NCI-H2196 (cell line): Measurements from ENCODE around the gene KLK13.

ENCODE experiments used
- DNase-seq: peaks from one replicate; lab custom pipeline; 2025; ENCODE audit not compliant: unreplicated experiment; lab: John Stamatoyannopoulos, UW

KLK13 gene

DNA sequence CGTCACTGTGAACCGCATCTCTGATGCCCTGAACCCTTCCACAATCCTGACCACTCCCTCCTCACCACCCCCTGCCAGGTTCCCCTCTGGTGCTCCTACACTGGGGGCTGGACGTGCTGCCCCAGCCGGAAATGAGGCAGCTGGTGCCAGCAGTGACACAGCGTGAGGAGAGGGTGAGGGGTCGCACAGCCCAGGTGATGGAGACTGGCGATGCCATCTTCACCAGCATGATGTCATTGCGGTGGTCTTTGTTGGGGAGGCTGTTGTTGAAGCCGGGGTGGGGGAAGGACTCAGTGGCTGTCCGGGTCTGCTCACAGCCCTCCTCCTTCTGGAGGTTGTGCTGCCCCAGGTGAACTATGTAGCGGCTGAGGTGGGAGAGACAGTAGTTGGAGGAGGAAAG, 40.9 kb downstream of the KLK13 start:
- DNase-seq, result no peak

DNA sequence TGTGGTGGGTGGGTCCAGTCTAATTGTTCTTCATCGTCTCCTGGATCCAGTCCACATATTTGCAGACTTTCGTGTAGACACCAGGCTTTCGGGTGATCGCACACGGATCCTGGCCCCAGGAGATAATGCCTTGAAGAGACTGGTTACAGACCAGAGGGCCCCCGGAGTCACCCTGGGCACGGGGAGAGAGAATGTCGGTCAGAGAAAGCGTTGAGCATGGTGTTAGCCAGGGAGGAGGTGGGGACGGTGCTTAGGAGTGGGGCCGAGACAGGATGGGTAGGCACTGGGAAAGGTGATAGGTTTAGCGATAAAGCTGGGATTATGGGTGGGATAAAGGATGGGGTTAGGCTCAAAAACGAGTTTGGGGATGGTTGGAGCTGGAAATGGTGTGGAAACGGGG, 42.4 kb downstream of the KLK13 start:
- DNase-seq, result no peak

DNA sequence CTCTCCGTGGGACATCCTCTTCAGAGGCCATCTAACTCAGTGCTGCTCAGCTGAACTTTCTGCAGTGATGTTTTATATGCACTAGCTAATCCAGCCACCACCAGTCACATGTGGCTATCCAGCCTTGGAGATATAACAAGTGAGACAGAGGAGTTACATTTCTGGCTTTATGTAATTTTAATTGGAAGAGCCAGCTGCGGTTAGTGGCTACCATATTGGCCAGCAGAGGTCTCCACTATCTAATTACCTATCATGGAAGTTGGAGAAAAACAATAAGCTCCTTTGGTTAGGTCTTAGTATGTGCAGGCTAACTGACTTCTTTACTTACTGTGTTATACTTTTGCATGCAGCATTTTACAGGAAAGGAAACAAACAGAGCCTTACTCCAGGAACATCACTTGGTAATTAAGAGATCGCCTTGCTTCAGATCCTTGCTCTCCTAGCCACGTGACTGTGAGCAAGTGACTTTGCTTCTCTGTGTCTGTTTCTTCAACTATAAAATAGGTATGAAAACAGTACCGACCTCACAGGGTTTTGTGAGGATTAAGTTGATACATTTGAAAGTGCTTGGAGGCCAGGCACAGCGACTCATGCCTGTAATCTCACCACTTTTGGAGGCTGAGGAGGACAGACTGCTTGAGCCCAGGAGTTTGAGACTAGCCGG, 43.8 kb downstream of the KLK13 start:
- peak; percentile 62 for DNase-seq

DNA sequence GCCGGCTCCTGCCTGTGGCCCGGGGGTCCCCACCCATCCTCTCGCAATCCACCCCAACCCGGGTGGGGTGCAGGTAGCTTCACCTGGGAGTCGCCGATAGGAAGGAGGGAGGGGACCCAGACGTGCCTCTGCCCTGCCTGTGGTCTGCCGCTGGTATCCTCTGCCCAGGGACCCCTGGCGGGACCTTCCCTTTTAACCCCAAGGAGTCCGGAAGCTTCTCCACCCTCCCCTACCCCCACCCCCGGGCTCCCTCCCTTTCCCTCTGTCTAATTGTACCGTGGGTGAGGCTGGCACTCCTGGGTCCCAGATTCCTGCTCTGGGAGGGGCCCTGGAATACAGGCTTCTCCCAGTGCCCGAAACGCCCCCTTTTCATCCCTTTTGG, 45.4 kb downstream of the KLK13 start, which contains the start of gene KLK10:
TSS of gene KLK10 (minus strand) at position 166 of the 382 bp plus-strand sequence. CDS start 579 bp downstream, outside the sequence.
- no peak for DNase-seq

DNA sequence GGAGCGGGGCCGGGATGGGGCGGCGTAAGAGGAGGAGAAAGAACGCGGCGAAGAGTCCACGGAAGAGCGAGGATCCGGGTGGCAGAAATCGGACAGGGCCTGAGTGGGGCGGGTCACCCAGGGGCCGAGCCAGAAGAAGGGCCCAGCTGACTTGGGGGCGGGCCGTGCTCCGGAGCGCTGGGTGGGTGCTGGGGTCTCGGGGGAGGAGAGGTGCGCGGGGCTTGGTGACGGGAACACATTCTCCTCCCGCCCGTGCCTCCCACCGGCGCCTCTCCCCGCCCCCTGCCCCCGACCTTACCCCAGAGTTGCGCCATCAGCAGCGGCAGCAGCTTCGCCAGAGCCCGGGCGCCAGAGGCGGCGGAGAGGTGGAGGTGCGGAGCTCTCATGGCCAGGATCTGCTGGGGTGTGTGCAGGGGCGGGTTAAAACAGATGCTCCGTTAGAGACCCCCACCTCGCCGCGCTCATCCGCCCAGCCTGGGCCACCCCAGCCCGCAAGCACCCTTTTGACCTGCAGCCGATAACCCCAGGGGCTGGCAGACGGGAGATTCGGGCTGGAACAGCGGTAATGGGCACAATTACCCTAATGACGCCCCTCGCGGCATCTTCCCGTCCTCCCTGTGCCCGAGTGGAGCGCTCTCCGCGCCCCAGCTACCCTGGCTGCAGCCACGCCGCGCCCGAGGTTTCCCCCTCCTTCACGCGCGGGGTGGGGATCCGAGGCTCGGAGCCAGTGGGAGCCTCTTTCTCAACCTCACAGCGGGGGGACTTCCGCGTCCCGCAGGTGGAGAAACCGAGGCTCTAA, 45.9 kb downstream of the KLK13 start:
- no peak for DNase-seq

DNA sequence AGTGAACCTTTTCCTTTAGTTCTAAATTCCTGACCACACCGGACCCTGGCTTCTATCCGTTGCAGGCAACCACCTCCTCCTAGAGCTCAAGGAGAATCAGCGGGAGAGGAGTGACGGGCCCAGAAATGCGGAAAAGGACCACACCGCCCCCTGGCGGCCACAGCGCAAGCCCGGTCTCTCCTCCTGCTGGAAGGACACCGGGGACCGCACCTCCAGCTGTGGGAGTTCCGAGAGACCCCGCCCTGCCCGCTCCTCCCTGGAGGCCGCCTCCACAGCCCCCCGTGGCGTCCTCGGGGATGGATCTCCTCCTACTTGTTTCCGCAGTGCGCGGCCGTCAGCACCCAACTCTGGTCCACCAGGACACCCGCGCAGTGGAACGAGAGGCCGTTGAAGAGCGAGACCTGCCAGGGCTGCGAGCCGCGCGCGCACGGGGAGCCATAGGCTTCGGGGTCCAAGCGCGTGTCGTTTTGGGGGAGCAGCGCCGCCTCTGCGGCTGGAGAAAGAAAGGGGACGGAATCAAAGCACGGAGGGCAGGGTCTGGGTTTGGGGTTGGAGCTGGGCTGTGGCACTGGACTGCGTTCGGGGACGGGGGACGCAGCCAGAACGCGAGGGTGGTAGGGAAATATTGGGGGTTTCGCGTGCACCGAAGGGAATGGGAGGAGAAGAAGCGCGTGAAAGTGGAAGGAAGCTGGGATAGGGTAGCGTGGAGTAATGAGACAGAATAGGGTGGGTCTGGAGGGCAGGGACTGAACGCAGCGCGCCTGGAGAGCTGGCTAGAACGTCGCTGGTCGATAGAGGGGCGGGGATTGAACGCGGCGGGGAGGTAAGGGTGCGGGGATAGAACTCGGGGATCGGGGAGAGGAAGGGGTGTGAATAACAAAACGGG, 47.9 kb downstream of the KLK13 start:
- peak; percentile 73 for DNase-seq

DNA sequence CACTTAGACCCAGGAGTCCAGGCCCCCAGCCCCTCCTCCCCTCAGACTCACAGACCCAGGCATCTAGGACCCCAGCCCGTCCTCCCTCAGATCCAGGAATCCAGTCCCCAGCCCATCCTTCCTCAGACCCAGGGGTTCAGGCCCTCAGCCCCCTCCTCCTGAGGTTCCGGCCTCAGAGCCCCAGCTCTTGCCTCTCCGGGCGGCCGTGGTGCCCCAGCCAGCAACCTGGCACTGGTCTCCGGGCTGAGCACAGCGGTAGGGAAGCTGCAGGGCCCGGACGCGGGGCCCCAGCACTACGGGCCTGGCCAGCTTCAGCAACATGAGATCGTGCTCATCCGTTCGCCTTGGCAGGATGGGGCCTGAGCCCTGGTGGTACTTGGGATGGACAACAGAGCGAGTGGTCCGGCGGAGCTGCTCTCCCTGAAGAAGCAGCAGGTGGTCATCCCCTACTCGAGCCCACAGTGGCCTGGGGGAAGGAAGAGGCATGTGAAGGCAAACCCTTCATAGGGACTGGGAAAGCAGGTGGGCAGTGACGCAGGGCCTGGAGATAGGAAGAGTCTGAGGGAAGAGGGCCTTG, 49.1 kb downstream of the KLK13 start:
- DNase-seq, result no peak

DNA sequence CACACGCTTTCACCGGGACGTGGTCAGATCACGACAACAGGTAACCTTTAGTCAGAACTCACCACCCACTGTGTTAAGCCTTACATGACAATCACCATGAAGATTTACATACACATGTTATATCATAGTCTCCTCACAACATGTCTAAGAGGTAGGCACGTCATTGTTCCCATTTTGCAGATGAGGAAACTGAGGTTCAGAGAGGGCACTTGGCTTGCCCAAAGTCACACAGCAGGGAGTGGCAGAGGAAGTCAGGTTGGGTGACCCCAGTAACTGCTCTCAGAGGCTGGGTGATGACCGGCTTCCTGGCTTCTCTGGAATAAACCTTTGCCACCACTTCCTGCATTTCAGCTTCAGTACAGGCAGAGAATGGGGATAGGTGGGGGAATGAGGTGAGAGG, 50.6 kb downstream of the KLK13 start:
- DNase-seq, result no peak

DNA sequence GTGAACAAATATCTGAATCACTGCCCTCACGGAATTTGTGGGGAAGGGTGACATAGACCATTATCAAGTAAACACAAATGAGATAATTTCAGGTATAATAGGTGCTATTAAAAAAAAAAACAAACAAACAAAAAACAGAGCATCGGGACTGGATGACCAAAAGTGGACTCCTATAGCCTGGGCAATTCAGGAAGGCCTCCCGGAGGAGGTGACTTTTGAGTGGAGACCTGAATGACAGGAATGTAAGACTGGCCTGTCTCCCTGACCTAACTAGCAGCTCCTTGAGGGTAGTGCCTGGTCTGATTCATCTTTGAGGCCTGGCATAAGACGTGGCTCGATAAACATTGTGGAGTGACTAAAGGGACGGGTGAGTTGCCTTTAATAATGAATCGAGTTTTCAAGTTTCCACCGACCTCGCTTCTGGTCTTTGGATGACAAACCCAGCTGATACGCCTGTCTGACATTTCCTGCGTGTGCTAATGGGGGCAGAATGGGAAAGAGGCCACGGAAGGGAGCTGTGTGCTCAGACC, 52.2 kb downstream of the KLK13 start:
- DNase-seq, result no peak

DNA sequence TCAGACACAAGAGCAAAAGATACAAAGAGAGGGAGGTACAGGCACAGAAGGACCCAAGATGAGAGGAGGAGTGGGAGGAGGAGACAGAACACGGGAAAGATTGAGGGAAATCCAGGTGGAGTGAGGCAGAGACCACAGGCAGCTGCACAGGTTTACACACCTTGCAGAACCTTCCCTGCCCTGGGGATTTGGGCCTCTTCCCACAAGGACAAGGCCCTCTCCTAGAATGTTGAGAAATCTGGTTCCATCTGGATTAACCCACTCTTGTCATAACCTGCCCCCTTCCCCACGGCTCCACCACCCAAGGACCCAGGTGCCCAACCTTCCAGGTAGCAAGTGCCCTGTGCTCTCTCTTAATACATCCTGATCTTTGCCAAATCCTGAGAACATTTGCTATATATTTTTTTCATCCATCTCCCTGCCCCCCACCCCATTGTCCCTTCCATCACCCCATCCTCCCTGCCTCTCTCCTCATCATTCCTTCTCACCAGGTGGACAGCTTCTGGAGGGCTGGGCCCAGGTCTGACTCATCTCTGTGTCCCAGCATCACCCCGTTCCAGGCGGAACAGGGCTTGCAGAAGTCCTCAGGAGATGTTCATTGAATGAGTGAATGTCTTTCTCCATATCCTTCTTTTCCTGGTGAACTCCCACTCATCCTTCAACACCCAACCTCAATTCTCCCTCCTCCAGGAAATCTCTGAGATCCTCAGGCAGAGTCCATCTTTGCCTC, 54.7 kb downstream of the KLK13 start:
- DNase-seq, result no peak

DNA sequence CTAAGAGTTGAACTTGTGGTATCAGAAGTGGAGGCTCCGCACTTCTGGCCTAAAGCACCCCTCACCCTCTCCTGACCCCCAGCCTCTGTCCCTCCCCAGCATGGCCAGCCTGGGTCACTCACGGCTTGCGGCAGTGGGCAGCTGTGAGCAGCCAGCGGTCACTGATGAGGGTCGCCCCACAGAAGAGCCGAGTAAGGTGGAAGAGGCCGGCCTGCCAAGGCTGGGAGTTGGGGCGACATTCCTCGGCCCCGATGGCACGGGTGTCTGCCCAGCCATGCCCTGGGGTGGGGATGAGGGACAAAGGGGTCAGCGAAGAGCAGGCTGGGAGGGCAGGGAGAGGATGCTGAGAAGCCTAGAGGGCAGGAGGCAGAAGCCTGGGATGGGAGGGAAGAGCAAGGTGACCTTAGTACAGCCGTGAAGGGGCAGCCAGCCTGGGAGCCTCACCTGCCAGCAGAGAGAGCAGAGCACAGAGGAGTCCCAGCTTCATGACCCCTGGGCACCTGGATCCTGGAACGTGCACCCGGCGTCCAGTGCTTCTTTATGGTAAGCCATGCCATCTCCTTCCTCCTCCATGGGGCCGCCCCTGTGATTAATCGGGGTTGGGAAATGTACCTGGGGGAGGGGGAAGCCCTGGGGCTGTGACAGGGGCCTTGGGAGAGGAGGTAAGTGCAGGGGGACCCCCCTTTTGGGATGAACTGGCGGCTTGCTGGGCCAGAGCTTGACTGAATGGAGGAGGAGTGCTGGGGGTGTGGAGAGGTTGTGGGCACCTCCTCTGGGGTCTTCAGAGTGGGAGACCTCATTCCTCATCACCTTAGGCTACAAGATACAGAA, 55.6 kb downstream of the KLK13 start:
- no peak for DNase-seq

DNA sequence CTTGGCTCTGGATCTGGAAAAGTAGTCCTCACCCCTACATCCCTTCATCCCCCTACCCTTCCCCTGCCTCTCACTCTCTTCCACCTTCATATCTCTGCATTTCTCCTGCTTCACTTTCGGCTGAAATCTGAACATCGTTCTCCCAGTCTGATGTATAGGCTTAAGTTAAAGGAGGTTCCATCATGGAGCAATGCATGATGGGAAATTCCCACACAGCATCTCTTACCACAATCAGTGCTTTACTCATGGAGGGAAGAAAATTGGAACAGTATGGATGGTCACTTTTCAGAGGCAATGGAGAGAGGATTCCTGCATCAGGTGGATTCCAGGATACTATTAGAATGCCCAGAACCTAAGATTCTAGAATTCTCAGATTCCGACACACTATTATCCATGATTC, 57.4 kb downstream of the KLK13 start:
- DNase-seq, result no peak

DNA sequence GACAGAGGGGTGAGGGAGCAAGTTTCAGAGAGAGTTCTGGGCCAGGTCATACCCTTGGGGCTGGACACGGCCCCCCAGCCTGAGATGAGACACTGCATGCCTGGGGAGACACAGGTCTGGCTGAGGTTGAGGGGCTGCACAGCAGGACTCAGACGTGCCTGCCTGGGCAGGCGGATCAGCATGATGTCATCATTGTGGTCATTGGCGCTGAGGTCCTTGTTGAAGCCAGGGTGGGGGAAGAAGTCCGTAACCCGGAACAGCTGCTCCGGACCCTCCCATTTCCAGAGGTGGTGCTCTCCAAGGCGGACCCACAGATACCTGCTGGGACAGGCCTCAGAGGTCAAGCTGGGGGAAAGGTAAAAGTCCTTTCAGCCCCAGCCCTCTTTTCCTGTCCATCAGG, 58.5 kb downstream of the KLK13 start:
- no peak for DNase-seq
